ENCODE results near the gene LRRN4.

GRCh38 chr20:5999783-6000182 lies 54.1 kb downstream of the LRRN4 start:
- TF ChIP-seq CTCF (IDR thresholded peaks at IDR 0.05; ENCODE audit: low read depth, low read length, poor library complexity, severe bottlenecking) (no peak), EZH2phosphoT487 (IDR thresholded peaks at IDR 0.05; ENCODE audit: borderline replicate concordance, low read length) (no peak)

Measured in DOHH2 (cell line).